GM18505 (cell line): ENCODE data around the gene SOX4.

Source experiments
- ATAC-seq: cut with Tn5 transposase; IDR thresholded peaks from one replicate; pipeline ENCODE4 v1.9.1; 2021; ENCODE audit not compliant: unreplicated experiment
- POLR2A ChIP-seq: IDR thresholded peaks from 4 replicates; pipeline ENCODE4 v1.6.1; 2011; ENCODE audit warnings: borderline replicate concordance; ENCODE audit not compliant: insufficient read depth, insufficient read length; ENCODE audit errors: extremely low read depth

The SOX4 gene

DNA sequence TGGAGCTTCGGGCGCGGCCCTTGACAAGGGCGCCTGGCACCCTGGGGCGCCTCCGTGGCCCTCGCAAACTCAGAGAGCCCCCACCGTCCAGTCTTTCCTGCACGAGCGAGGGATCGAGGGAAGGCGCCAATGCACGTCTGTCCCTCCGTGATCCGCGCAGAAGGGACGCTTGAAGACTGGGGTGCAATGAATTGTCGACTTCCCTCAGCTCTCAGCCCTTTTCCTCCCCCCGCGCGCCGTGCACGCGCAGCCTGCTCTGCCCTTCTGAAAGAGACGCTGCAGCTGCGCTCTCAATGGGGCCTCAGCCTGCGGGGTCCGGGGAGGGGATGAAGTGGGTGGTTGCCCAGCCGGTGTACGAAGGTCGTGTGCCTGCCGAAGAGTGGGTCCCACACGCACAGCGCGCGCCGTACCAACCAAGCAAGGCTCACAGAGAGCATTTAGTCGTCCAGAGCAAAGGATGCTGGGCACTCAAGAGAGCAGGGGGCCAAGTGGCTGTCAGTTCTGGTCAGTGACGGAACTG lies 5.5 kb upstream of the SOX4 start:
- no peak for TF ChIP-seq POLR2A
- ATAC-seq: peak; percentile 29

DNA sequence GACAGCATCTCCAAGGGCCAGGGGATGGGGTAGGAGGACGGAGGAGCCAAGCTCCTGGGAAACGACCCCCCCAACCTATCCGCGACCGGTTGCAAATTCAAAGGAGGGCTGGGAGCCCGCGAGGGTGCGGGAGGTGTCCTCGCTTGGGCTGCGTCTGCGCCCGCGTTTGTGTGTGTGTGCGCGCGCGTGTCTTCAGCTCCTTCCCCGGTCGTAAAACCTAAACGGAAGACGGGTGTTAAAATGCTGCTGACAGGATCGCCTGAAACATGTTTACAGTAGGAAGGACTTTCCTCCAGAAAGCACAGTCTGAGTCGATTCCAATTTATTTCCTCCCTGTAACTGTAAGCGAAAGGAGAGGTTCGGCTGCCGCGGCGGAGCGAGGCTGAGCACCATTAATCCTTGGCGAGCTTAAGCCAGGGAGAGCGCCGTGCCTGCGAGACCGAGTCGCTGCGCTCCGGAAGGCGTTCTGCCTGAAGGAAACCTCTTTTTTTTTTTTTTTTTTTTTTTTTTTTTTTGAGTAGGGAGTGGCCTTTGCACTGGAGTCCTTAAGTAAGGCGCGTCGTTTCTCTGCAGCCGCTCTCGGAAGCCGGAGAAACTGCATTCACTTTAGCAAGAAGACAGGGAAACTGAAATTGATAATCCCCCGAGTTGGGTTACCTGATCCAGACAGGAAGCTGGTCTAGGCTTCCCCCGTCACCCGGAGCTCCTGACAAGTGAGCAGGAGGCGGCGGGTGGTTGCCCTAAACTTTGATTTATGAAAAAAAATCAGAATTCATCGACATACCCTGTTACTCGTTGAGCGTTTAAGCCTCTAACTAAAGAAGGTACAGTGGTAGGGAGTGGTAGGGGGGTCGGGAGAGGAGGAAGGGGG lies 4.8 kb upstream of the SOX4 start:
- peak; percentile 61 for TF ChIP-seq POLR2A

DNA sequence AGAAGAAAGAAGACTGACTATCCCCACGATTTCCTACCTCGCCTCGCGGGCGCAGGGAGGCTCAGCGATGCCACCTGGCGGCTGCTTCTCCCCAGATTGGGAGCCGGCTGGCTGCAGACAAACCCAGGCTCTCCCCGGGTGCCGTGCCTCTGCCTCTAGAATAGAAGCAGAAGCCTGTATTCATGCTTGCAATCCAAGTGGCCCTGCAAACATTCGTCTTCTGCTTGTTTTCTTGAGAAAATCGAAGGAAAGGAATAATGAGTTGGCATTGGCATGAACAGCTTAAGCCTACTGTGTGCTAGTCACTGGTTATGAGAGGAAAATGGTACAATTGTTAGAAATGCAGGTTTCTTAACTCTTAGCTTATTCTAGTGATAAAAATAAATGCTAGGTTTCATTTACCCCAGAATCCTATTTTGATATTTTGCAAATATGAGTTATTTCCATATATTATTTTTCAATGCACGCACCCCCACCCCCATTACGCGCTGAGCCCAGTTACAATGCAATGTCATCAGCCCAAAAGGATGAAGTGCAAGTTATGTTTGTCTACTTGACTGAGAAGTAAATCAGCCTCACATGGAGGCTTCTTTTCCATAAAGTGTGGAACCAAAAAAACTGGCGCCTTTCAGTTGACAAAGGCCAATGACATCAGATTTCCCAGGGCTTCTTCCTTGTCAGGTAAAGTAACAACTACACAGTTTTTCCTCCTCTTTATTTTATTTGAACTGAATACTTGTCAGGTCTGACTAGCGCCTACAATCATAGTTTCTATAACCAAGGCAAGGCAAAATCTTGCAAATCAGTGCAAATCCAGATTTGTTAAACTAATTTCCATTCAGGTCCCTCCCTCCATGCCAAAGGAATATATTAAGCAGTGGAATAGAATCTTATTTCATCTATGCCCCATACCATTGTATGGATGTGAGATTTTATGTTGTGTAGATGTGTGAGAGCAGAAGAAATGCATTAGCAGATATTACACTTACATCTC lies 3.9 kb upstream of the SOX4 start:
- TF ChIP-seq POLR2A: no peak
- peak; percentile 46 for ATAC-seq

More for the DNA sequence above, 4.8 kb upstream of the SOX4 start:
- peak; percentile 32 for ATAC-seq

DNA sequence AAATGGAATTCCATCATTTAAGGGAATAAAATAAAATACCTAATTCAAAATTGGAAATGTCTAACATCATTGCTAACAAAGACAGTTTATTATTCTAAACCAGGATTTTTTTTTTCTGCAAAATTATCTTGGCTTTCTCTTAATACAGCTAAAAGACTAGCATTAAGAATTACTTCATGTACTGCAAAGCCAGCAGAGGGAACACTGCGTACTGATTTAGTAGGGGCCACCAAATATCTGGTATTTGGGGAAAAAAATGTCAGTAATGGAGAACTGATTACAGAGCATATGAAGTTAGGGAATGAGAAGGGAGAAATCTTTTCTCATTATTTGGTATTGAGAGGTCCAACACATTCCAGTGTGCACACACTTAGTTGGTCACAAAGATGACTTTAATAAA lies 3.2 kb upstream of the SOX4 start:
- no peak for ATAC-seq
- TF ChIP-seq POLR2A: no peak

DNA sequence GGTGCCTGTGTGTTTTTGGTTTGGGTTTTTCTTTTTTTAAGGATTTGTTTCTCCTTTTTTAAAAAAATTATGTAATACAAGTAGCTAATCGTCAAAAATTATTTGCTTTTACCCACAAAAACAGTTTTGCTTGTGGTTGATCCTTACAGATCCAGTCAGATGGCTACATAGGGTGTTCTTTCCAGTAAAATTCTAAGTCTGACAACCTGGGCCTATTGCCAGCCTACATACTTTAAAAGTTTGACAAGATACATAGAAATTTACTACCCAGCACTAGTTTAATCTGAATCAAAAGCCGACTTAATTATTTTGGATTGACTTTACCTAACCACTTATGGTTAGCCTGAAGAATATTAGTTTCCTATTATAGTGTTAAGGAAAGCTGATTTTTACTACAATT lies 2.1 kb upstream of the SOX4 start:
- ATAC-seq: no peak
- no peak for TF ChIP-seq POLR2A

DNA sequence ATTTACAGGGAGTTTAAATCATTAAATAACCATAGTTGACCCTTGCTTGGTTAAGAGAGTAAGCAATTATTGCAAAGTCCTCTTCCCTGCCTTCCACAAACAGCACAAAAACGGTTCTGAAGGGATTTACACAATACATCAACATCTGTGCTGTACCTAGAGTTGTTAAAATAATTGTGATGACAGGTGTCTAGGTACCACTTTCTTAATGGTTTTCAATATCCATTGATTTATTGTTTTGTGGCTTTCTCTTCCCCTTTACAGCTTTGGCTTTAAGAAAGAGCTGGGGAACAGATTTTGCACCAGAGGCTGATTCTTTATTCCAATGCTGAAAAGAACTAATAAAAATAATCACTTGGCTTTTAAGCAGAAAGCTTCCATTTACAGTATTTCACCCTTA lies 598 bp upstream of the SOX4 start:
- ATAC-seq: no peak

DNA sequence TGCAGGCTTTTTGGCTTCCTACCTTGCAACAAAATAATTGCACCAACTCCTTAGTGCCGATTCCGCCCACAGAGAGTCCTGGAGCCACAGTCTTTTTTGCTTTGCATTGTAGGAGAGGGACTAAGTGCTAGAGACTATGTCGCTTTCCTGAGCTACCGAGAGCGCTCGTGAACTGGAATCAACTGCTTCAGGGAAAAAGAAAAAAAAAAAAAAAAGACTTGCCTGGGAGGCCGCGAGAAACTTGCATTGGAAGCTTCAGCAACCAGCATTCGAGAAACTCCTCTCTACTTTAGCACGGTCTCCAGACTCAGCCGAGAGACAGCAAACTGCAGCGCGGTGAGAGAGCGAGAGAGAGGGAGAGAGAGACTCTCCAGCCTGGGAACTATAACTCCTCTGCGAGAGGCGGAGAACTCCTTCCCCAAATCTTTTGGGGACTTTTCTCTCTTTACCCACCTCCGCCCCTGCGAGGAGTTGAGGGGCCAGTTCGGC lies 420 bp downstream of the SOX4 start:
- peak; percentile 20 for ATAC-seq
- TF ChIP-seq POLR2A: no peak

More for the DNA sequence above, 598 bp upstream of the SOX4 start:
- TF ChIP-seq POLR2A: no peak

DNA sequence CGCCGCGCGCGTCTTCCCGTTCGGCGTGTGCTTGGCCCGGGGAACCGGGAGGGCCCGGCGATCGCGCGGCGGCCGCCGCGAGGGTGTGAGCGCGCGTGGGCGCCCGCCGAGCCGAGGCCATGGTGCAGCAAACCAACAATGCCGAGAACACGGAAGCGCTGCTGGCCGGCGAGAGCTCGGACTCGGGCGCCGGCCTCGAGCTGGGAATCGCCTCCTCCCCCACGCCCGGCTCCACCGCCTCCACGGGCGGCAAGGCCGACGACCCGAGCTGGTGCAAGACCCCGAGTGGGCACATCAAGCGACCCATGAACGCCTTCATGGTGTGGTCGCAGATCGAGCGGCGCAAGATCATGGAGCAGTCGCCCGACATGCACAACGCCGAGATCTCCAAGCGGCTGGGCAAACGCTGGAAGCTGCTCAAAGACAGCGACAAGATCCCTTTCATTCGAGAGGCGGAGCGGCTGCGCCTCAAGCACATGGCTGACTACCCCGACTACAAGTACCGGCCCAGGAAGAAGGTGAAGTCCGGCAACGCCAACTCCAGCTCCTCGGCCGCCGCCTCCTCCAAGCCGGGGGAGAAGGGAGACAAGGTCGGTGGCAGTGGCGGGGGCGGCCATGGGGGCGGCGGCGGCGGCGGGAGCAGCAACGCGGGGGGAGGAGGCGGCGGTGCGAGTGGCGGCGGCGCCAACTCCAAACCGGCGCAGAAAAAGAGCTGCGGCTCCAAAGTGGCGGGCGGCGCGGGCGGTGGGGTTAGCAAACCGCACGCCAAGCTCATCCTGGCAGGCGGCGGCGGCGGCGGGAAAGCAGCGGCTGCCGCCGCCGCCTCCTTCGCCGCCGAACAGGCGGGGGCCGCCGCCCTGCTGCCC lies 1.1 kb downstream of the SOX4 start:
- peak; percentile 21 for ATAC-seq
- TF ChIP-seq POLR2A: no peak

DNA sequence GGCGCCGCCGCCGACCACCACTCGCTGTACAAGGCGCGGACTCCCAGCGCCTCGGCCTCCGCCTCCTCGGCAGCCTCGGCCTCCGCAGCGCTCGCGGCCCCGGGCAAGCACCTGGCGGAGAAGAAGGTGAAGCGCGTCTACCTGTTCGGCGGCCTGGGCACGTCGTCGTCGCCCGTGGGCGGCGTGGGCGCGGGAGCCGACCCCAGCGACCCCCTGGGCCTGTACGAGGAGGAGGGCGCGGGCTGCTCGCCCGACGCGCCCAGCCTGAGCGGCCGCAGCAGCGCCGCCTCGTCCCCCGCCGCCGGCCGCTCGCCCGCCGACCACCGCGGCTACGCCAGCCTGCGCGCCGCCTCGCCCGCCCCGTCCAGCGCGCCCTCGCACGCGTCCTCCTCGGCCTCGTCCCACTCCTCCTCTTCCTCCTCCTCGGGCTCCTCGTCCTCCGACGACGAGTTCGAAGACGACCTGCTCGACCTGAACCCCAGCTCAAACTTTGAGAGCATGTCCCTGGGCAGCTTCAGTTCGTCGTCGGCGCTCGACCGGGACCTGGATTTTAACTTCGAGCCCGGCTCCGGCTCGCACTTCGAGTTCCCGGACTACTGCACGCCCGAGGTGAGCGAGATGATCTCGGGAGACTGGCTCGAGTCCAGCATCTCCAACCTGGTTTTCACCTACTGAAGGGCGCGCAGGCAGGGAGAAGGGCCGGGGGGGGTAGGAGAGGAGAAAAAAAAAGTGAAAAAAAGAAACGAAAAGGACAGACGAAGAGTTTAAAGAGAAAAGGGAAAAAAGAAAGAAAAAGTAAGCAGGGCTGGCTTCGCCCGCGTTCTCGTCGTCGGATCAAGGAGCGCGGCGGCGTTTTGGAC lies 2.0 kb downstream of the SOX4 start:
- ATAC-seq: peak; percentile 28
- no peak for TF ChIP-seq POLR2A

DNA sequence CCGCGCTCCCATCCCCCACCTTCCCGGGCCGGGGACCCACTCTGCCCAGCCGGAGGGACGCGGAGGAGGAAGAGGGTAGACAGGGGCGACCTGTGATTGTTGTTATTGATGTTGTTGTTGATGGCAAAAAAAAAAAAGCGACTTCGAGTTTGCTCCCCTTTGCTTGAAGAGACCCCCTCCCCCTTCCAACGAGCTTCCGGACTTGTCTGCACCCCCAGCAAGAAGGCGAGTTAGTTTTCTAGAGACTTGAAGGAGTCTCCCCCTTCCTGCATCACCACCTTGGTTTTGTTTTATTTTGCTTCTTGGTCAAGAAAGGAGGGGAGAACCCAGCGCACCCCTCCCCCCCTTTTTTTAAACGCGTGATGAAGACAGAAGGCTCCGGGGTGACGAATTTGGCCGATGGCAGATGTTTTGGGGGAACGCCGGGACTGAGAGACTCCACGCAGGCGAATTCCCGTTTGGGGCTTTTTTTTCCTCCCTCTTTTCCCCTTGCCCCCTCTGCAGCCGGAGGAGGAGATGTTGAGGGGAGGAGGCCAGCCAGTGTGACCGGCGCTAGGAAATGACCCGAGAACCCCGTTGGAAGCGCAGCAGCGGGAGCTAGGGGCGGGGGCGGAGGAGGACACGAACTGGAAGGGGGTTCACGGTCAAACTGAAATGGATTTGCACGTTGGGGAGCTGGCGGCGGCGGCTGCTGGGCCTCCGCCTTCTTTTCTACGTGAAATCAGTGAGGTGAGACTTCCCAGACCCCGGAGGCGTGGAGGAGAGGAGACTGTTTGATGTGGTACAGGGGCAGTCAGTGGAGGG lies 2.8 kb downstream of the SOX4 start:
- ATAC-seq: no peak
- TF ChIP-seq POLR2A: no peak
